ENCODE results near the gene GNL3. TPM values are rescaled to one million over a fixed set of nuclear protein-coding genes. Genes with fewer than 3 reads are reported as not detected.

Gene GNL3
- total and polyA plus RNA-seq, 7 donors, result 47.3 to 145 (median 80.6) TPM

- Histone ChIP-seq H3K36me3 (ENCODE audit: insufficient read depth in 1 of 2, low read depth in 1 of 2) (peaks cover 0 to 30% of the 10 kb centered on the region in 2 donors), H3K27me3 (ENCODE audit: insufficient read depth in 3 of 3, low read length in 2 of 3) (no peaks in the 10 kb centered on the region), H3K9me3 (no peaks in the 10 kb centered on the region), H3K4me3 (peak overlapping the region; percentile 90), H3K4me1 (peaks cover 25% of the 10 kb centered on the region), H3K27ac (peak overlapping the region; percentile 83)
- 1 to 2% (median 2%) methylated on average over 22 of the region's 22 CpGs for WGBS, 3 donors
- intact Hi-C loops (cut with DNase I), result loop anchor here (2.0 kb wide), 2 partner anchors 18 to 20 kb away; partner anchors contain the start of genes GNL3 (in 1 of the 2) and PBRM1 (in 1 of the 2)
- ATAC-seq, result peak; percentile 3 to 26 (median 13)
- TF ChIP-seq, protein P1, sequence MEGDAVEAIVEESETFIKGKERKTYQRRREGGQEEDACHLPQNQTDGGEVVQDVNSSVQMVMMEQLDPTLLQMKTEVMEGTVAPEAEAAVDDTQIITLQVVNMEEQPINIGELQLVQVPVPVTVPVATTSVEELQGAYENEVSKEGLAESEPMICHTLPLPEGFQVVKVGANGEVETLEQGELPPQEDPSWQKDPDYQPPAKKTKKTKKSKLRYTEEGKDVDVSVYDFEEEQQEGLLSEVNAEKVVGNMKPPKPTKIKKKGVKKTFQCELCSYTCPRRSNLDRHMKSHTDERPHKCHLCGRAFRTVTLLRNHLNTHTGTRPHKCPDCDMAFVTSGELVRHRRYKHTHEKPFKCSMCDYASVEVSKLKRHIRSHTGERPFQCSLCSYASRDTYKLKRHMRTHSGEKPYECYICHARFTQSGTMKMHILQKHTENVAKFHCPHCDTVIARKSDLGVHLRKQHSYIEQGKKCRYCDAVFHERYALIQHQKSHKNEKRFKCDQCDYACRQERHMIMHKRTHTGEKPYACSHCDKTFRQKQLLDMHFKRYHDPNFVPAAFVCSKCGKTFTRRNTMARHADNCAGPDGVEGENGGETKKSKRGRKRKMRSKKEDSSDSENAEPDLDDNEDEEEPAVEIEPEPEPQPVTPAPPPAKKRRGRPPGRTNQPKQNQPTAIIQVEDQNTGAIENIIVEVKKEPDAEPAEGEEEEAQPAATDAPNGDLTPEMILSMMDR (IDR thresholded peaks at IDR 0.05), result no peak
- DNase-seq, result peak in 1 of 2 donors; percentile 54
Measured at GRCh38 chr3:52704611-52705437, 19.0 kb downstream of the GNL3 start.

DNA sequence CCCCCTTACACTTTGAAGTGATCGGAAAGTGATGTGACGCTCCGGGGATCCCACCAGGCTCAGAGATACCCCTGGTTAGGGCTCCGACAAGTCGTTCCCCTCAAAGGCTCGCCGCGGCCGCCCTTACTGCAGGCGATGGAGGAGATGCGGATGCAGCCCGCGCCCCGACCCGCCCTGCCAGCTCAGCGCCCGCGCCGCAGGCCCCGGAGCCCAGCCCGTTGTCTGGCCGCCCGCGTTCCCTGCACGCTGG lies 19.5 kb downstream of the GNL3 start:
- no peak for DNase-seq
- intact Hi-C loops (cut with DNase I), result loop anchor here (2.0 kb wide), 2 partner anchors 19 to 21 kb away; partner anchors contain the start of genes GNL3 (in 1 of the 2) and PBRM1 (in 1 of the 2)
- H3K9me3 ChIP-seq, result no peaks in the 10 kb centered on the region
- no peaks in the 10 kb centered on the region for H3K27me3 ChIP-seq (ENCODE audit: insufficient read depth in 3 of 3, low read length in 2 of 3)
- 0% methylated on average over 24 to 25 of the region's 25 CpGs for WGBS, 3 donors
- H3K4me1 ChIP-seq, result peaks cover 25% of the 10 kb centered on the region
- ATAC-seq, result no peak
- TF ChIP-seq, protein P1 (IDR thresholded peaks at IDR 0.05), result no peak
- peaks cover 0 to 28% of the 10 kb centered on the region in 2 donors for H3K36me3 ChIP-seq (ENCODE audit: insufficient read depth in 1 of 2, low read depth in 1 of 2)
- peak overlapping the region; percentile 83 for H3K27ac ChIP-seq
- H3K4me3 ChIP-seq, result peak overlapping the region; percentile 90

- peaks cover 25% of the 10 kb centered on the region for H3K4me1 ChIP-seq
- ATAC-seq (peak; percentile 94 to 95 (median 95)), DNase-seq (peak; percentile 90 to 94)
- H3K4me3 ChIP-seq, result peak within 1 kb of the TSS; percentile 90
- H3K27ac ChIP-seq, result peak within 1 kb of the TSS; percentile 83
- intact Hi-C loops (cut with DNase I), result loop anchor here (2.0 kb wide), 2 partner anchors 19 to 21 kb away; partner anchors contain the start of genes GNL3 (in 1 of the 2) and PBRM1 (in 1 of the 2)
- WGBS, 3 donors, result 0 to 1% (median 0%) methylated on average over 70 to 94 of the region's 94 CpGs
- TF ChIP-seq, protein P1 (IDR thresholded peaks at IDR 0.05), result no peak
- H3K27me3 ChIP-seq (ENCODE audit: insufficient read depth in 3 of 3, low read length in 2 of 3), result no peaks in the 10 kb centered on the region
- no peaks in the 10 kb centered on the region for H3K9me3 ChIP-seq
- H3K36me3 ChIP-seq (ENCODE audit: insufficient read depth in 1 of 2, low read depth in 1 of 2), result peaks cover 0 to 29% of the 10 kb centered on the region in 2 donors
Measured at GRCh38 chr3:52705688-52706686, 20.2 kb downstream of the GNL3 start, which contains the start of the genes GLT8D1 and SPCS1. GLT8D1 (minus strand) TSS chr3:52705791; CDS start chr3:52700460, 5,331 bp downstream. SPCS1 (plus strand) TSS chr3:52706106; CDS start chr3:52706247, 141 bp downstream.

DNA sequence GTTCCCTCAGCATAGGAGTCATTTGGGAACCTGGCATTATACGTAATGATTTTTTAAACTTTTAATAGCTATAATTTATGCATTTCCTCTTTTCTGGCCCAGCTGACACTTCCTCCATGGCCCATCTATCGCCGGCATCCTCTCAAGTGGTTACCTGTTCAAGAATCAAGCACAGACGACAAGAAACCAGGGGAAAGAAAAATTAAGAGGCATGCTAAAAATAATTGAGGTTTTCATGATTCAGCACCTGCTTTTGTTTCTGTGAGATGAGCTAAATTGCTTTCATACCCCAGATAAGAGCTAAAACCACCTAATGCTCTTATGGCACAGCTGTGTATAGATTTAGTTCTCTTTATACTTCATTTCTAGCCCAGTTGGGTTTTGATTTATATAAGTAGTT lies 21.8 kb downstream of the GNL3 start:
- WGBS, 3 donors, result 85 to 91% (median 89%) methylated on average over 4 of the region's 4 CpGs
- H3K36me3 ChIP-seq (ENCODE audit: insufficient read depth in 1 of 2, low read depth in 1 of 2), result peaks cover 0 to 45% of the 10 kb centered on the region in 2 donors
- peak overlapping the region; percentile 90 for H3K4me3 ChIP-seq
- no peak overlapping the region for H3K27ac ChIP-seq
- no peak for DNase-seq
- peaks cover 25% of the 10 kb centered on the region for H3K4me1 ChIP-seq
- H3K9me3 ChIP-seq, result no peaks in the 10 kb centered on the region
- ATAC-seq, result no peak
- intact Hi-C loops (cut with DNase I), result no loop called here
- TF ChIP-seq, protein P1 (IDR thresholded peaks at IDR 0.05), result no peak
- no peaks in the 10 kb centered on the region for H3K27me3 ChIP-seq (ENCODE audit: insufficient read depth in 3 of 3, low read length in 2 of 3)
